PFSK-1 (cell line): ENCODE data around the gene SLMAP.

Source experiments
- POLR2AphosphoS5 ChIP-seq: IDR thresholded peaks from 2 replicates; pipeline ENCODE4 v1.6.1; 2012; ENCODE audit warnings: low read depth, mild to moderate bottlenecking, control low read depth, low read length, moderate library complexity
- REST ChIP-seq, 2 experiments: IDR thresholded peaks; 2 replicates each; pipeline versions ENCODE4 v1.6.1 to v1.8.0; 2011 to 2012; ENCODE audit warnings: low read depth in 2 of 2, low read length in 2 of 2, control low read depth in 1 of 2, inconsistent platforms in 1 of 2, mild to moderate bottlenecking in 1 of 2, moderate library complexity in 1 of 2; ENCODE audit not compliant: insufficient read depth in 1 of 2
- SIN3A ChIP-seq: IDR thresholded peaks from 2 replicates; pipeline ENCODE4 v1.6.1; 2012; ENCODE audit warnings: mild to moderate bottlenecking, low read length, moderate library complexity, borderline replicate concordance; ENCODE audit not compliant: insufficient read depth
- TAF1 ChIP-seq: IDR thresholded peaks from 2 replicates; pipeline ENCODE4 v1.6.1; 2012; ENCODE audit warnings: low read length, control low read depth, borderline replicate concordance; ENCODE audit not compliant: insufficient read depth

GRCh38 chr3:57826952-57827723 lies 71.0 kb downstream of the SLMAP start:
- no peak for TF ChIP-seq REST (IDR thresholded peaks at IDR 0.05; ENCODE audit: insufficient read depth in 1 of 2, low read depth in 2 of 2, low read length in 2 of 2)
- TF ChIP-seq TAF1: no peak
- TF ChIP-seq POLR2AphosphoS5: no peak
- TF ChIP-seq SIN3A: no peak
